Measurements from ENCODE around the gene HMMR.

The HMMR gene

DNA sequence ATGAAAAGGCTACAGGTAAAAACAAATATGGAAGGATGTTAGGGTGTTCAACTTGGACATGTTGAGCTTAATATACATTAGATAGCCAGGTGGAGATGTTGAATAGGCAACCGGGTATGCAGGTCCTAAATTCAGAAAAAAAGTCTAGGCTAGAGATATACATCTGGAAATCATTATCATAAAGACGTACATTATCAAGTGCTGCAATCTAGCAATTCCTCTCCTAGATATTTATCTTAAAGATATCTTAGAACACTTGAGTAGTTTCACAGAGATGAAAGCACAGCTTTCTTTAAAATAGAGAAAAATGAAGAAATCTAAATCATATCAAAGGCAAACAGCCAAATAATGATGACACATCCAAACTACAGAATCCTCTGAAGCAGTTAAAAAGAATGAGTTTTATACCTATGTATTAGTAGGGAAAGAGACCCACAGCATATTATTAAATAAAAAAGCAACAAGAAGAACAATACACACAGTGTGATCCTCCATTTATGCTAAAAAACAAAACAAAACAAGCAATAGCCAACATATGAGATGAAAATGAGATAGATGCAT is 4.3 kb upstream of the HMMR start:
- Histone ChIP-seq H3K36me3 (replicated peaks; ENCODE audit: low read depth, low read length) (peaks cover 30% of the 10 kb centered on the region), H3K9ac (ENCODE audit: low read length) (no peak overlapping the region), H3K9me3 (ENCODE audit: insufficient read depth, low read length) (no peaks in the 10 kb centered on the region), H3K4me1 (ENCODE audit: low read length) (peaks cover 7% of the 10 kb centered on the region; the same call in 1 of the 2 replicates), H3K4me2 (ENCODE audit: low read length) (no peak overlapping the region), H3K79me2 (ENCODE audit: low read length) (peaks cover 43% of the 10 kb centered on the region), H4K20me1 (ENCODE audit: insufficient read depth, low read length) (no peaks in the 10 kb centered on the region), H2AFZ (ENCODE audit: low read depth, low read length) (no peak overlapping the region), H3K27ac (ENCODE audit: low read length) (no peak overlapping the region), H3K27me3 (ENCODE audit: low read depth, low read length) (no peaks in the 10 kb centered on the region), H3K4me3 (ENCODE audit: low read length) (no peak overlapping the region)
- TF ChIP-seq EZH2phosphoT487 (IDR thresholded peaks at IDR 0.05; ENCODE audit: low read depth) = no peak
- TF ChIP-seq CTCF (IDR thresholded peaks at IDR 0.05; ENCODE audit: low read depth, low read length) = no peak

DNA sequence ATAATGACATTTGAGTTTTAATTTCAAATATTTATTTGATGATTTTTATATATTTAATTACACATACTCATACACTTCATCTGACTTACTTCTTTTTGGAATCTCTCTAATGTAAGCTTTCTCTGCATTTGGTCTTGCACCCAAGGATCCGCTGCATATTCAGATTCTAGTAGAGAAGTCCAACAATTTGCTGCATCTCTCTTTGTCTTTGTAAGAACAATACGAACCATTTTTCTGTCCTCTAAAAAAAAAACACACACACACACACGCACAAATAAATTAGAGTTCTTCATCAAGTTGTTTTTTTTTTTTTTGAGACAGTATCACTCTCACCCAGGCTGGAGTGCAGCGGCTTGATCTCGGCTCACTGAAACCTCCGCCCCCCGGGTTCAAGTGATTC is 3.6 kb upstream of the HMMR start:
- no peak overlapping the region for H3K4me2 ChIP-seq (ENCODE audit: low read length)
- peaks cover 30% of the 10 kb centered on the region for H3K36me3 ChIP-seq (replicated peaks; ENCODE audit: low read depth, low read length)
- H3K79me2 ChIP-seq (ENCODE audit: low read length) = peaks cover 51% of the 10 kb centered on the region

GRCh38 chr5:163458778-163459385 is 1.6 kb upstream of the HMMR start:
- no peak for TF ChIP-seq EZH2phosphoT487 (IDR thresholded peaks at IDR 0.05; ENCODE audit: low read depth)
- TF ChIP-seq CTCF (IDR thresholded peaks at IDR 0.05; ENCODE audit: low read depth, low read length) = no peak
- peak overlapping the region; percentile 77 for H3K4me2 ChIP-seq (ENCODE audit: low read length)
- peaks cover 19% of the 10 kb centered on the region for H3K36me3 ChIP-seq (replicated peaks; ENCODE audit: low read depth, low read length)
- H3K27ac ChIP-seq (ENCODE audit: low read length) = peak overlapping the region; percentile 97
- H3K4me3 ChIP-seq (ENCODE audit: low read length) = peak overlapping the region; percentile 93
- peak overlapping the region; percentile 94 for H3K9ac ChIP-seq (ENCODE audit: low read length)
- no peaks in the 10 kb centered on the region for H3K9me3 ChIP-seq (ENCODE audit: insufficient read depth, low read length)
- H3K79me2 ChIP-seq (ENCODE audit: low read length) = peaks cover 71% of the 10 kb centered on the region
- no peak overlapping the region for H2AFZ ChIP-seq (ENCODE audit: low read depth, low read length)
- no peaks in the 10 kb centered on the region for H4K20me1 ChIP-seq (ENCODE audit: insufficient read depth, low read length)
- H3K27me3 ChIP-seq (ENCODE audit: low read depth, low read length) = no peaks in the 10 kb centered on the region
- peaks cover 22% of the 10 kb centered on the region for H3K4me1 ChIP-seq (ENCODE audit: low read length)

More for the DNA sequence above, 3.6 kb upstream of the HMMR start:
- no peak overlapping the region for H3K4me3 ChIP-seq (ENCODE audit: low read length)
- no peaks in the 10 kb centered on the region for H4K20me1 ChIP-seq (ENCODE audit: insufficient read depth, low read length)
- H3K9me3 ChIP-seq (ENCODE audit: insufficient read depth, low read length) = no peaks in the 10 kb centered on the region
- no peak overlapping the region for H3K9ac ChIP-seq (ENCODE audit: low read length)
- no peak overlapping the region for H3K27ac ChIP-seq (ENCODE audit: low read length)
- TF ChIP-seq EZH2phosphoT487 (IDR thresholded peaks at IDR 0.05; ENCODE audit: low read depth) (no peak), CTCF (IDR thresholded peaks at IDR 0.05; ENCODE audit: low read depth, low read length) (no peak)
- H3K27me3 ChIP-seq (ENCODE audit: low read depth, low read length) = no peaks in the 10 kb centered on the region
- H2AFZ ChIP-seq (ENCODE audit: low read depth, low read length) = no peak overlapping the region
- H3K4me1 ChIP-seq (ENCODE audit: low read length) = peaks cover 7% of the 10 kb centered on the region; the same call in 1 of the 2 replicates

DNA sequence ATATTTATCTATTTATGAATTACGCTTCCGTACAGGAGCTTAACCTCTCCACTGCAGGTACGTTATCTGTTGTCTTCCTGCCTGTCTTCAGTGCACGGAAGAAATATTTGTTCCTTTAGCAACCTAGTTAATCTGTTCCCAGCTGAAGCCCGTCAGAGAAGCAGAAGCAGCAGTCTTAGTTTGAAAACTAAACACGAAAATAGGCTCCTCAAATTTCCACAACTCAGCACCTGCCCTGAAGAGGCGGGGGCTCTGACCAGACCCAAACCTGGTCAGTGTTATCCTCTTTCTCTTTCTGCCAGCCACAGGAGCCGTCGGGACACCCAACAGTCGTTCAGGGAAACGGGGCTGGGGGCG is 992 bp upstream of the HMMR start:
- H3K9me3 ChIP-seq (ENCODE audit: insufficient read depth, low read length) = no peaks in the 10 kb centered on the region
- TF ChIP-seq CTCF (IDR thresholded peaks at IDR 0.05; ENCODE audit: low read depth, low read length) (no peak), EZH2phosphoT487 (IDR thresholded peaks at IDR 0.05; ENCODE audit: low read depth) (no peak)
- H2AFZ ChIP-seq (ENCODE audit: low read depth, low read length) = peak overlapping the region; percentile 93; the same call in 1 of the 2 replicates
- peak overlapping the region; percentile 94 for H3K9ac ChIP-seq (ENCODE audit: low read length)
- H3K27ac ChIP-seq (ENCODE audit: low read length) = peak overlapping the region; percentile 97
- peaks cover 24% of the 10 kb centered on the region for H3K36me3 ChIP-seq (replicated peaks; ENCODE audit: low read depth, low read length)
- H3K4me3 ChIP-seq (ENCODE audit: low read length) = peak overlapping the region; percentile 93
- no peaks in the 10 kb centered on the region for H3K27me3 ChIP-seq (ENCODE audit: low read depth, low read length)
- H4K20me1 ChIP-seq (ENCODE audit: insufficient read depth, low read length) = no peaks in the 10 kb centered on the region
- peaks cover 77% of the 10 kb centered on the region for H3K79me2 ChIP-seq (ENCODE audit: low read length)
- peak overlapping the region; percentile 77 for H3K4me2 ChIP-seq (ENCODE audit: low read length)
- H3K4me1 ChIP-seq (ENCODE audit: low read length) = peaks cover 22% of the 10 kb centered on the region
